HG03439 (cell line): ENCODE measurements around the gene PALM2AKAP2.

ENCODE experiments used
- ATAC-seq: cut with Tn5 transposase; IDR thresholded peaks from one replicate; pipeline ENCODE4 v1.9.1; 2021; ENCODE audit warnings: mild to moderate bottlenecking, moderate library complexity; ENCODE audit not compliant: unreplicated experiment

Gene PALM2AKAP2

DNA sequence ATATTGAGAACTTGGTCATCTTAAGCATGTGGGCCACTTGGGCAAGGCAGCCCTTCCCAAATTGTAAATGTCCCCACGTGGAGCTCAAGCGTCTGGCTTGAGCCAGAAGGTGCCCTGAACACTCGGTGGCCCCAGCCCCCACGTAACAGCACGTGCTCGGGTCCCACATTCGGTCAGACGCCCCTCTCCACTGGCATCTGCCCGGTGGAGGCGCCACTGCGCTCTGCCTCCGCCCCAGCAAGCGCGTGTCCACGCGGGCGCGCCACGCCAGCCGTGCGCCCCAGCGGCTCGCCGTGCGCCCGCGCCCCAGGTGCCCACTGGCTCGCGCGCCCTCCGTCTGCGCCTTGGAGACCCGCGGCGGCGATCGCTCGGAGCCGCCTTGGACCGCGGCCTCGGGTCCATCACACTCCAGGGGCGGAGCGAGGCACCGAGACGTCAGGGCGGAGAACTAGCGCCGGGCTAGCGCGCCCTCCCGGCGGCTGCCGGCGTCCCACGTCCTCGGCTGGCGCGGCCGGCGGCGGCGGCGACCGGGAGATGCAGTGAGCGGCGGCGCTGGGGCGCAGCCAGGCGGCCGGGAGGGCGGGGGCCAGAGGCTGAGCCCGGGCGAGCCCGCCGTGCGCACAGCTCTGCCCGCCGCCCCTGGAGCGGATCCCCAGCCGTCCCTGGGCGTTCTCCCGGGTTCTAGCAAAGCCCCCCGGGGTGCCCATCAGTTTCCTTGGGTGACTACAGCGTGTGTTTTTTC lies at the start of gene PALM2AKAP2:
Gene PALM2AKAP2 (plus strand): TSS at position 488 of the 742 bp plus-strand sequence. CDS start 291 bp downstream, outside the sequence.
- no peak for ATAC-seq

DNA sequence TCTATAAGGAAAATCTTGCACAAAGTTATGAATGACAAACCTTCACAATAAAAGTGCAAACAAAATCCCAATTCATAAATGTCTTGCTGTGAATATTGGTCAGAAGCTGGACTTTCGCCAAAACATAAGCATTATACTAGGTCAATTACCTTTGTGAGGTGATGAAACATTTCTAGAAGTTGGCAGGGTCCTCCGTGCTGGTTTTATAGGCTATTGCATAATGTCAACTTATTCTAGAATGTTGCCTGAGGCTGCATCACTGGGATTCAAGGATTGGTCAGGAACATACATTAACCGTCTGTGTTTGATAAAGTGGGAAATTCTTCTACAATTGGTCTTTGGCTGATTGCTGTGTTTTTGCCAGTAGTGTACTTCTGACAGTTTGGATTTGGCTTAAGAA lies 49.8 kb upstream of the PALM2AKAP2 start:
- no peak for ATAC-seq

DNA sequence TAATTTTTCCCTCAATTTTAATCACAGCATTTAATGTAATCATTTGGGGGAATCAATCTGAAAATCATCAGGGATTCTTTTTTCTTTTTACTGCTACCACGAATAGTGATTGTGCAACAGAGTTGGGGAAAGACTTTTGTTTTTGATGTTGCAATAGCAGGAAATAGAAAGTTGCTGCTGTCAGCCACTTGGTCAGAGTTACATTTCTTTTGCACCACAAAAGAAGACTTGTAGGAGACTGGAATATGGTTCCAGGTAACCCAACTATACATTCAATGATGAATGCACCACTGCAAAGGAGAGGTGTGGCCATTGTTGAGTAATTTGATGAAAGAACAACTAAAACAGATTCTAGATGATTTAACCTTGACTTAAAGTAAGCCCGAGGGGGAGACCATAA lies 46.3 kb upstream of the PALM2AKAP2 start:
- ATAC-seq: no peak

DNA sequence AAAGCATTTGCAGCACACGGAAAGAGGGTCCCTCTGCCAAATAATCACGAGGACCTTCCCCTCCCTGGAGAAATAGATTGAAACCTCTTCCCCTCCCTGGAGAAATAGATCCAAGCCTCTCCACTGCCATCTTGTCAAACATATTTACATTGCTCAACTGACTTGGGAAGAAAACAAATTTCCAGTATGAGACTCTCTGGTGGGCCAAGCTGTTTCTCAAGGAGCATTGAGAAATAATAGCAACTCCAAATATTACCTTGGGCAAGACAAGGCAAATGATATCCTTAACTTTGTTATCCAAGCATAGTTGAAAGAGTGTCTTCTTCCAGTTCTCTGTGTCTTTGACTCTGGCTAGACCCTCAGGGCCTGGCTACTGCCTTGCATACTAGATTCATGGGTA lies 45.2 kb upstream of the PALM2AKAP2 start:
- ATAC-seq: no peak

DNA sequence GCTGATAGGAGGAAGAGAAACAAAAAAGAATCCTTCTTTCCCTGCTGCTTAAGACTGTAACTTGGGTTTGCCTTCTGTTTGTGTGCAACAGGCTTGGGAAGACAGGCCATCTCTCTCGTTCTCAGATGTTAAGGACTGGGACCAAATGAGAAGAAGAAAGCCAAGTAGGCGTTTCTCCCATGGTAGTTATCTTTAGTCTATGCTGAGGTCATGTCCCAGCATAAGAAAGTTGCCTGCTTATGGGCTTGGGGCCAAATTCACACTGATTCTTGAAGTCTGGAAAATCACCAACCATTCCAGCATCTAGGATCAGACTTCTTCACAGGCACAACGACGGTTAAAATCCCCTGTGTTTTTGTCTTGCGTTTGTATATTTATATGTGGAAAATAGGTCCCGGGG lies 44.2 kb upstream of the PALM2AKAP2 start:
- ATAC-seq: no peak

DNA sequence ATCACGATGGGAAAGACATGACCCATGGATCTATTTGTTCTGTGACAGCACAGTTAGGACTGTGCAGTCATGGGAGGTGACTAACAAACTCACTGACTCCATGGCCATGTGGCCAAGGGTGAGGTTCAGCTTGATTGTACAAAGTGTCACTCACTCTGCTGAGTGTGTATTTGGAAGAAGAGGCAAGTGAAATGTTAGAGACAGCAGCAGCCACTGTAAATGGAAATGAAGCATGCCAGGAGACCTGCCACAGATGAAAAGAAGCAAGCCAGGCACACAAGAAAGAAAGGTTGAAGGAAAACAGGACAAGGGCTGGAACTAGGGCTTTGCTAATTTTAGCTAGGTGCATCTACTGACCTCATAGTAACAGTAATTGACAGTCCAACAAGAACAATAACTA lies 42.7 kb upstream of the PALM2AKAP2 start:
- ATAC-seq: no peak

DNA sequence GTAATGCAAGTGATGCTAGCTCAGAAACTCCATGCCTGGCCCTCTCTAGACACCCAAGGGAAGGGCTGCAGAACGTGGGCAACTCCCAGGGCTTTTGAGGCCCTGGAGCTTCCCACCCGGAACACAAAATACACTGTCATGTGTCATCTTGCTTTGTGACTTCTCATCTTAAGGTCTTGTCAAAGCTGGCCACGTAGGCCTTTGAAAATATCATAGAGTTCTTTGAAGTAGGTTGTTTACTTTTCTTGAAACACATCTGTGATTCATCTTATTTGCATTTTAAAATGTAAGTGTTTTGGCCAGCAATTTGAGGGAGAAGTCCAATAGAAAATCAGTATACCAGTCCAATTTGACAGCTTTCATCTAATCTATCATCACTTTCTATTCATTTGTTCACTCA lies 40.2 kb upstream of the PALM2AKAP2 start:
- no peak for ATAC-seq

DNA sequence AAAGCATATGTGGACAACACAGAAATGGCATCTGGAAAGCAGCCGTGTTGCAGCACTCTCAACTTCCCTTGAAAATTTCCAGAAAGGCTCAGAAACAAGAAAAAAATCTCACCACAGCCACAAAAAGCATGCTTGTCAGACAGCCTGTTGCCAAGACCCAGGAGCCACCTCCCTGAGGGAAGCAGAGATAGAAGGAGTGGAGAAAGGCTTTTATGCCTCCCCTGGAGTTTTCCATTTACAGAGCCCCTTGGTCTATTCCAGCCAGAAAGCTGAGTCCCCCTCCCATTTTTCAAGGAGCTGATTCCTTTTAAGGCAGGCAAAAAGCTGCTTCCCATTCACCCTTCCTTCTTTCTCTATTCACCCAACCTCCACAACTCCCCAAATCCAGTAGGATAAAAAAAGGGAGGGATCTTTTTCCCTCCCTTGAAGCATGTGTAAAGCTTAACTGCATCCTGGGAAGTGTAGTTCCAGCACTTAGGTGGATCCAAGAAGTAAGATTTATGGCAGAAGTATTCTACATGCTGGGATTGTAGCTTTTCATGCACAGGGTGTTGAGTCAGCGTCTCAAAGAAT lies 37.1 kb upstream of the PALM2AKAP2 start:
- no peak for ATAC-seq

DNA sequence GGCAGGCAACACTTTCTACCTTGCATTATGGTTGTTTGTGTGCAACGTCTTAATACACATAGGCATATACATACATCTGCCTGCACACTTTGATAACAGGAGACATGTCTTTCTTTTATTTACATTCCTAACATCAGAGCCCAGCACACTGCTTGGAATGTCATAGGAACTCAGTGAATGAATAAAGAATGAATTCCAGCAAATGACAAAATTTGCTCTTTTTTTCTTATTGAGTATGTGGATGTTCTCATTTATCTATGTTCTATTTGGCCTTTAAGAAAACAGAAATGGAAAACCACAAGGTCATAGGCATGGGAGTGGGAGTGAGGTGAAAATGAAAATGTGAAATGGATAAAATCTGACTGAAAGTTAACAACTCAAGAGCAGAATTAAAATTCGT lies 36.3 kb upstream of the PALM2AKAP2 start:
- ATAC-seq: no peak

DNA sequence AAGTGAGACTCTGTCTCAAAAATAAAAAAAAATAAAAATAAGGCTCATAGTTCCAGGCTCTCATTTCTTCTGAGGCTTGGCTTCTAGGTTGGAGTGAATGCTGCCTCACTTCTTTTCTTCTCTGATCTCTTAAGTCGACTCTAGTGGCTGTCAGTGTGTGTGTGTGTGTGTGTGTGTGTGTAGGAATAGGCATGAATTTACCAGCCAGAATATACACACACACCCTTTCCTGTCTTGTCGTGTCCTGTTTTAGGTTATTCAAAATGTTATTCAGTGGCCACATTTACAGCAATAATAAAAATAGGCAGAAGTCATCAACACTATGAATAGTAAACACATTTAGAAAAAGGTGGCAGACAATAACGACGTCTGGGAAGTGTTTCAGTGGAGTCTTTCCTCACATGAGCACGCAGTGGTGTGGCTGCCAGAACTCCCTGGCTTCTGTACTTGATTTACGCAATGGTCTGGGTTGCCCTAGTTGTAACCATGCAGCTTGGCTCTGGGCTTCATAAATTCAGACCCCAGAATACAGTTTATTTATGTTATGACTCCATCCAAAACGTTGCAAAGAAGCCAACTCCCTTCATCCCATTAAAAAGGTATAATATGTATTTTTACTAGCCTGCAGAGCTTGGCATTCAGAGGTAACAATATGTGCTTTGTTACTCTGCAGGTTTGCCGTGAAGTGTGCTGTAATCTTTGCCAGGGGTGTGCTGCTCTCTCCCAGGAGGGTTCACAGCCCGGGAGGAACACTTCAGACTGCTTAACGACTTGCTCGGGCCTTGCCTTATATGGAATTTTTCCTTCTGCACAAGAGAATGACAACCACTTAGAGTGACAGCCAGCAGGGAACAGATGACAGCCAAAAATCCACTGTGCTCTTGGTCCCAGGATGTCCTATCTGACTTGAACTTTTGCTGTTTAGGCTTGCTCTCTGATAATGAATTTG lies 34.4 kb upstream of the PALM2AKAP2 start:
- ATAC-seq: no peak

DNA sequence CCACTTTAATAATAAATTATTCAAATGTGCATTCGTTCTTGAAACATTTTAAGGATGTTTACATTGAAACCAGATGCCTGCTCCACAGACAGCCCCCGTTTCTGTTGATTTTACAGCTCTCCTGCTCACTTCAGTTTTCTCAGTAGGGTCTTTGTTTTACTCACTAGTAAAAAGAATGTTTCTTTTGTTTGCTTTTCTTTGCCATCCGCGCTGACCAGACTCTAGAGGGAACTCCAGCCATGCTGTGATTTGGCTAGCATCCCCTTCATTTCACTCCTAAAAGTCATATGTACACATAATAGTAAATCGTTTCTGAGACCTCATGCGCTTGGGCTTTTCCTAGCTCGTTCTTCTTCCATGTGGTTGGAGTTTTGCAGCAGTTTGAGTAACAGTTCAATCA lies 28.7 kb upstream of the PALM2AKAP2 start:
- no peak for ATAC-seq

DNA sequence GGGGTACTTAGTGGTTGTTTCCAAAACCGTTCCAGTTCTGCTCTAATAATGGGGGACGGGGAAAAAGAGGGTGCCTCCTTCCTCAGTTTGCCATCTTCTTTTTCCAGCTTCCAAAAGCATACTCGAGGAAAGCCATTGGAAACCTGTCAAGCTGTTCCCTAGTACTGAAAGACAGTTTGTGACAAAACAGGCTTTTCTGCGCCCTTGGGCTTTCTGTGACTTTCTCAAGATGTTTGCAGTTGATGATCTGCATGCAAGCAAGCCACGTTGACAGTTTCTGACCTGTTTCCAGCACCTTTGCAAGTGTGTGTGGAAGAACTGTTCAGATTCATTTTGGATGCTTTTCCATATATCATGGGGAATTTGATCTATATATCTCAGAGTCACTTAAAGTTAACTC lies 26.7 kb upstream of the PALM2AKAP2 start:
- no peak for ATAC-seq

DNA sequence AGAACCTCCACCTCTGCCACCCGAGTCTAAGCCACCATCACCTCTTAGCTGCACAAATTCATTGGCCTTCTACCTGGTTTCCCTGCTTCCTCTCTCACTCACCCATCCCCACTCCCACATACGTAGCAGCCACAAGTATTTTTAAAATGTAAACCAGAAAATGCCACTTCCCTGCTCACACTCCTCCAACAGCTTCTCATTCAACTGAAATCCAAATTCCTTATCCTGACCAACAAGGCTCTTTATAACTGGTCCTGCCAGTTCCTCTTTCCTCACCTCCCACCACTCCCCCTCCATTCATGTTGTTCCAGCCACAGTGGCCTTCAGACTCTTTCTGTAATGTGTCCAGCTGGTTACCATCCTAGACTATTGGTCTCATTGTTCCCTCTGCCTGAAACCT lies 25.0 kb upstream of the PALM2AKAP2 start:
- ATAC-seq: no peak

DNA sequence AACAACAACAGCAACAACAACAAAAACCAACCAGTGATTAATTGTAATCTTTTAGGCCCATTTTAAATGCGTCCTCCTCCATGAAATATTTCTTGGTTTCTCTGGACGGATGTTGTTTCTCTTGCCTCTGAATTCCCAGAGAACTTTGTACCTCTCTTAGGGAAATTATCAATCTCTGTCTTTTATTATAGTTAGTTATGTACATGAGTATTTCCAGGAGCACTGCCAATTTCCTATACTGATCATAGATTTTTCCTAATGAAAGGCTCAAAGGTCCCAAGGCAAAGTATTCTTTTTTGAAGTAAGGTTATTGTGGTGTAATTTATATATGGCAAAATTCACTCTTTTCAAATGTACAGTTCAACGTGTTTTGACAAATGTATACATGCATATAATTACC lies 20.4 kb upstream of the PALM2AKAP2 start:
- ATAC-seq: no peak

DNA sequence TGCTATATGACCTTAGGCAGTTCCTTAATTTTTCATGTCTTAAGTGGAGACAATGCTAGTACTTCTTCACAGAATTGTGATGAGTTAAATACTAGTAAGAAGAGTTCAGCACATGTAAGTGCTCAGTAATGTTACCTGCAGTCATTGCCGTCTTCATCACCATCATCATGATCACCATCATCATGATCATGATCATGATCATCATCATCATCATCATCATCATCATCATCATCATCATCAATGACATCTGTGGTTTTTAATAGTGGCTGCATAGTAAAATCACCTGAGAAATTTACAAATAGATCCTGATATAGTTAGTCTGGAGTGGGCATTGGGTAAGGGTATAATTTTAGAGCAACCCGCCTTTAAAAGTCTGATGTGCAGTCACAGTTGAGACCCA lies 14.7 kb upstream of the PALM2AKAP2 start:
- ATAC-seq: no peak

DNA sequence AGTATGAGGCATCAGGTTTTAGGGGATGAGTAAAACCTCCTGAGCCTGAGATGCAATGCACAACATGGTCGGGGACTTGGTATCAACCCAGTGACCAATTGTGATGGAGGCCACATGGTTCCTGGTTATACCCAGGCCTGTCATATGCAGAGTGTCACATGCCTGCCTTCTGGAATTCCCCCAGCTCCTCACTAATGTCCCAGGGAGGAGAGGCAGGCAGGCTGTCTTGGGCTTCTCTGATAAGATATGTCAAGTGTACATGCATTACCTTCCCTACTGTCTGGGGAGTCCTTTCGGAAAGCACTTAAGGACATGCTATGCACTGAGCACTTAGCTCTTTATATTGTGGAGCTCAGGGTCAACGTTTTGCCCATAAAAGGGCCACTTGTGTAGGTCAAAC lies 14.2 kb upstream of the PALM2AKAP2 start:
- no peak for ATAC-seq

DNA sequence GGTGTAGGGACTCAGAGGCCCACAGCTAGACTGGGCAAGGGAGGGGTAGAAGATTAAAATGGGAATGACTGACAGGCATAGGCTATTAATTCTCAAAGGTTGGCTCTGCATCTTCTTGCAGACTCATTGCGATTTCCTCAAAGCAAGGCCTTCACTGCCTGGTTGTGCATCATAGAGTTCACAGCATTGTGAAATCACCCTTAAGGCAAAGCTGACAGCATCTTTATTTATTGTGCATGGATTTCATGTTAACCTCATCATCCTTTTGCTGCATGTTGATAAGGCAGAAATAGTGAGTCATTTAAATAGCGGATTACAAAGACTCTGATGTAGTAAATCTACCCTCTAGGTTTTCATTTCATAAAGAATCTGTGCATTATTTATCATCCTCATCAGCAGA lies 13.6 kb upstream of the PALM2AKAP2 start:
- no peak for ATAC-seq

DNA sequence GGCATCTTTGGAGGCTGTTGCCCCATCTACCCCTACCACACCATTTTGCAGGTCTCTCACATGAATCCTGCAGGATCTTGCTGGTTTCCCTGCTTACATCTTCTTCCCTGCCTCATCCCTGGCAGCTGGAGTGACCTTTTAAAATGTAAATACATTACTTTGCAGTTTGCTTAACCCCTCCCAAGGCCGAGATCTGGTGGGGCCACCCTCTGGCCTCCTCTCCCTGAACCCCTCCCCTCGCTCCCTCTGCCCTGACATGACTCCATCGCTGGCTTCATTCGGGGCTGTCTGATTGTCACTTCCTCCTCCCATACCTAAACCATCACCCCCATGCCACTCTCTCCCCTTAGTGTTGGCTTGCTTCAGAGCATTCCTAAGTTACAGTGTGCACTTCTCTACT lies 12.6 kb upstream of the PALM2AKAP2 start:
- ATAC-seq: no peak

DNA sequence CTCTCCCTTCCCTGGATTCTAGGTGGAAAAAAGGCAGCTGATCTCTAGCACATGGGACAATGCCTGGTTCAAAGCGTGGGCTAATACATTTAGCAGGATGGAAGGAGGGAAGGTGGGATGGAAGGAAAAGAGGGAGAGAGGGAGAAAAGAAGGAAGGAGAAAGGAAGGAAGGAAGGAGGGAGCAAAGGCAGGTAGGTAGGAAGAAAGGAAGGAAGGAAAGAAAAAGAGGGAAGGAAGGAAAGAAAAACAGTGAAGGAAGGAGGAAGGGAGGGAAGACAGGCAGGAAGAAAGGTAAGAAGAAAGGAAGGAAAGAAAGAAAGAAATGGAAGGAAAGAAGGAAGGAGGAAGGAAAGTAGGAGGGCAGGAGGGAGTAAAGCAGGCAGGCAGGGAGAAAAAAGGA lies 12.2 kb upstream of the PALM2AKAP2 start:
- no peak for ATAC-seq

DNA sequence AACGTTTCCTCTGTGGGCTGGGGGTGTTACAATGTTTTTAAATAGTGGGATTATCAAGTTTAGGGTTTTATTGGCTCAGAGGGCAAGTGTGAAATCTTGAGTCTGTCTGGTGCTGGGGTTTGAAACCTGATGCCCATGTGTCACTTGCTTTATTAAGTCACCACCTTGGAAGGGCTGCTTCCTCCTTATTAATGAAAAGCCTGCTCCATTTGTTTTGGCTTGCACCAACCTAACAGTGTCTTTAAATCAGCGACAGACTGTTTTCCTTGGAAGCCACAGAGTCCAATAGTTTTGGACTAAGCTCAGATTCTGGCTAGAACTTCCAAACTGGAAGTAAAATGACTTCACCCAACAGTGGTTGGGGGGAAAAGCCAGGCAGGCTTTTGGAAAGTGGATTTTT lies 10.7 kb upstream of the PALM2AKAP2 start:
- no peak for ATAC-seq

DNA sequence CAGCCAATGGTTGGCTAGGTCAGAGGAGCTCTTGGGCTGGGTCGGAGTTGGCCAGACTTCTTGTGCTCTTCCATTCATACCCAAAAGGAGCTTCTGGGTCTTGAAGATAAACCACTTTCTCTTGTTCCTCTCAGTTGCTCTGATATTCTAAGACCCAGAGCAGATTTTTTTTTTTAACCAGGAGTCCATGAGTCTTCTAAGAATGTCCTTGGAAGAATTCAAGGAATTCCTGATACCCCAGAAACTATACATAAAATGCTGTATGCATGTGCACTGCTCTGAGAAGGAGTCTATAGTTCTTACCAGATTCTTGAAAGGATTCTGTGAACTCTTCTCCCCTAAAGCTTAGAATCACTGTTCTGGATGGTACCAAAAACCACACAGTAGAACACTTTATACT lies 9.9 kb upstream of the PALM2AKAP2 start:
- no peak for ATAC-seq

DNA sequence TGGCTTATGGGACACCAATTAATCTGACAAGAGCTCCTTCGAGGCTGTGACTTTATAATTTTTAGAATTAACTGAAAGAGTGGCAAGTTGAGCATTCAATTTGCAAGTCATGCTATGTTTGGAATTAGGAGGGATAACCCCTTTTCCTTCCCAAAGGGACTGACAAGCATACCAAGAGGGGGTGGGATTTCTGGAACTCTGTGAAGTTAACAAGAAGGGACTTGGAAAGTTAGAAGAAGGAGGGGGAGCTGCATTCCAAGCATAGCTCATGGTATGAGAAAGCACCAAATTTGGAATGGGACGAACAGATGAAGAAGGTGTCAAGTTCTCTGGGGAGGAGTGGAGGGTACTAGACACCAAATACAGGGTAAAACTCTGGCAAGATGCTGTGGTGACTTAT lies 8.9 kb upstream of the PALM2AKAP2 start:
- ATAC-seq: no peak
